ENCODE results near the gene GALNS.
"Not testable (repeated sequence)": the region's sequence is repeated elsewhere in the genome, so short reads cannot be mapped to it uniquely, and the experiment has no call there.

The GALNS gene

DNA sequence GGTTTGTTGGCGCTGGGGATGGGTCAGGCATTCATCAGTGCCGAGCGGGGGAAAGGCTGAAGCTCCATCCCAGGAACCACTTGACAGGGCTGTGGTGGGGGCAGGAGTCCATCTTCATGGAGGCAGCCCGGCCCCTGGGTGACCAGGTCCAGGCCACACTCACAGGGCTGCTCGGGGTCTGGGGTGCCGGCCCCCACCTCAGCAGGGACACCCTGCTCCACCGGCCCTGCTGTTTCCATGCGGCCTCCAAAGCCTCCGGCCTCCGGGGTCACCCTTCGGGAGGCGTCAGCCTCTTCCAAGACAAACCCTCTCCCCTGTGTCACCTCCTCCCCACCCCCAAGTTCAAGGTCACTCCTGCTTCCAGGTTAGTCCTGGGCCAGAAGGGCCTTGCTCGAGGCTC lies 22.1 kb downstream of the GALNS start:
- no peak for DNase-seq

DNA sequence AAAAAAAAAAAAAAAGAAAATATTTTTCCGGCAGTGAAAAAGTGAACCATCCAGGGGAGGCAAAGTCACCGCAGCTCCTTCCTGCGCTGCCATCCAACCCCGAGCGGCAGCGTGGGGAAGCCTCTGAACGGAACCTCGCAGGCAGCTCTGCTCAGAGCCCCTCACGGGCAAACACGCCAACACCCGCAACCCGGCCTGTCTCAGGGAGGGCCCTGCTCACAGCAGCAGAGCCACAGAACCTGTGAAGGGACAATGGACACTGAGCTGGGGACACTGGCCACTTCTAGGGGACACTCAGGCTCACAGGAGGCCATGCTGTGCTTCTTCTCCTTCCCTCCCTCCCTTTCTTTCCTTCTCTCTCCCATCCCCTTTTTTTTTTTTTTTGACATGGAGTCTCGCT lies 23.7 kb downstream of the GALNS start:
- no peak for DNase-seq

DNA sequence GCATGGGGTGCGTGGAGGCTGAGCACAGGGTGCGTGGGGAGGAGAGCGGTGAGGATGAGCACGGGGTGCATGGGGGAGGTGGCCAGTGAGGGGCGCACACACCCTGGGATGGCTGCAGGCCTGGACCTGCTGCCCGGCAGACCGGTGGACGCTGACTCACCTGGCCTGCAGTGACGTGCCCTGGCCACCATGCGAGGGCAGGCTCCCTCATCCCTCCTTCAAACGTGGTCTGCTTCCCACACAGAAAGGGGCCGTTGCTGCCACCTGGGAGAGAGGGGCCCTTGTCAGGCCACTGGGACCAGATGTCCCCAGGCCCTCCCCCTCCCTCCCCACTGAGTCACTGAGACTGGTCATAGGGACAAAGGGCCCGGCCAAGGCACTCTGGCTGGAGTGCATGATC lies 24.9 kb downstream of the GALNS start:
- no peak for DNase-seq

DNA sequence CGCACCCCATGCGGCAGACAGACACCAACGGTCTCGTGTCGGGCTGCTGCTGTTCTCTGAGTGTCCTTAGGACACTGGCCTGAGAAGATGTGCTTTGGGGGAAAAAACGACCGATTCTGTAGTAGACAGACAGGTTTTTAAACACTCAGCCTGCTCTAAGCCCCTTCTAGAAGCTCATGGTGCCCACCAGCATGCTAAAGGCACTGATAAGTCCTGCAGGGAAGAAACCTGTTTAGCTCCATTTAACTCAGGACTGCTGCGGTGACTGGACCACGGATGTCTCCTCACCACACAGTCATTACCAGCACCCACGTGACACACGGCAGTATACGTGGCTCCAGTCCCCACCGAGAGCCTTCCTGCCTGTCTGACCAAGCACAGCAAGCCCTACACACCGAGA lies 26.0 kb downstream of the GALNS start:
- DNase-seq: no peak

DNA sequence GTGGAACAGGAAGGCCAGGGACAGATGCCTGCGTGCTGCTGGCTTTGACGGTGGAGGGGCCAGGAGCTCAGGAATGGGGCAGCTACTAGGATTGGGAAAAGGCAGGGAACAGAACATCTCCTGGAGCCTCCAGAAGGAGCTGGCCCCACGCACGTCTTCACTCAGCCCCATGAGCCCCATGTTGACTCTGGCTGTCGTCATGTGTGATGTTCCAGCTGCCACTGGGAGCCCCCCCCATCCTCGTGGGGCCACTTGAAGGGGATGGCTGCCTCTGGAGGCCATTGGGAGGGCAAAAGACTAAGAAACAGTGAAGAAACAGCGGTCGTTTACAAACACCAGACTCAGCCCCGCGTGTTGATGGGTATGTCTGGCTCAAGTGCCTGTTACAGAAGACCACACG lies 26.5 kb downstream of the GALNS start:
- no peak for DNase-seq

DNA sequence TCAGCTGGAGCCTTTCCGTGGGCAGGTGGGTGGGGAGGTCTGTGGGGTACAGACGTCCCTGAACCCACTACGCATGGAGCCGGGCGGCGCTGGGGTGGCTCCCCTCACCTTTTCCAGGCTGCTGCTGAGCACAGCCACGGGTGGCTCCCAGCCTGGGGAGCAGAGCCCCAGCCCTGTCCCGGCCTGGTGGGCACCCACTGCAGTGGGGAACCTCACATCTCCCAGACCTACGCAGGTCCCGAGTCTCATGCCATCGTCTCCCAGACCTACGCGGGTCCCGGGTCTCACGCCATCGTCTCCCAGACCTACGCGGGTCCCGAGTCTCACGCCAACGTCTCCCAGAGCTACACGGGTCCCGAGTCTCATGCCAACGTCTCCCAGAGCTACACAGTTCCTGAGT lies 28.0 kb downstream of the GALNS start:
- DNase-seq: no peak

DNA sequence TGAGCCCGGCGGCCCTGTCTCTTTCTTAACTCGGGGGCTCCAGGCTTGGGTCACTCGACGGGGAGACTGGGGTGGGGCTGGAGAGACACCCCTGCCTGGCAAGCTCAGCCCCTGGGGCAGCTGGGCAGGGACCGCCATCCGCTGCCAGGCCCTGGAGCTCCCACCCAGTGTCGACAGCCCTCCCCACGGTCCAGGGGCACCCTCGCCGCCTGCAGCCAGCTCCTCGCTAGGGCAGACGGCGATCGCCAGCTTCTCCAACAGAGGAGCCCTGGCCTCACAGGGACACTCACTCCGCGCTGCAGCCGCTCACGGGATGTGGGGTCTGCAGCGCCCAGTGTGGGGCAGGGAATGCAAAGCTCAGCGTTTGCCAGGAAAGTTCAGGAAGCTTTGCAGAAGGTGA lies 29.0 kb downstream of the GALNS start:
- DNase-seq: no peak

DNA sequence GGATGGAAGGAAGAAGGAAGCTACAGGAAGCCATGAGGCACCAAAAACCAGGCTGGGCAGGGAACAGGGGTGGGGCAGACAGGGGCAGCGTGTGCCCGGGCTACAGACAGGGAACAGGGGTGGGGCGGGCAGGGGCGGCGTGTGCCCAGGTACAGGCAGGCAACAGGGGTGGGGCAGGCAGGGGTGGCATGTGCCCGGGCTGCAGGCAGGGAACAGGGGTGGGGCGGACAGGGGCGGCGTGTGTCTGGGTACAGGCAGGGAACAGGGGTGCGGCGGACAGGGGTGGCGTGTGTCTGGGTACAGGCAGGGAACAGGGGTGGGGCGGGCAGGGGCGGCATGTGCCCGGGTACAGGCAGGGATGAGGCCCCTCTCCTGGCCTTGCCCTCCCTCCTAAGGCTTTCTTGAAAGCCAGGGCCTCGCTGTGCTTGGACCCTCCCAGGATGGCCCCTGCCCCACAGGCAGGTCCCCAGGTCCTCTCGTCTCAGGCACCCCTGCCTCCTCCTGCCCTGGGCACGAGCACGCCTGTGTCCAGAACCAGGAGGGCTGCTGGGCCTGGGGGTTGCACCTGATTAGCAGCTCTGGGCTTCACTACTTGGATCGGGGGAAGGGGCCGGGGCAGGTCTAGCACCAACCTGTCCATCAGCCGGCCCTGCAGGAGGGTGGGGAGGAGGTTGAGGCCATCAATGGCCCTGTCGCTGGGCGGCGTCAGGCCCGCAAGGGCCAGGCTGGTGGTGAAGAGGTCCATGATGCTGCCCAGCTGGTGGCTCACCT lies 30.5 kb downstream of the GALNS start:
- no peak for DNase-seq

DNA sequence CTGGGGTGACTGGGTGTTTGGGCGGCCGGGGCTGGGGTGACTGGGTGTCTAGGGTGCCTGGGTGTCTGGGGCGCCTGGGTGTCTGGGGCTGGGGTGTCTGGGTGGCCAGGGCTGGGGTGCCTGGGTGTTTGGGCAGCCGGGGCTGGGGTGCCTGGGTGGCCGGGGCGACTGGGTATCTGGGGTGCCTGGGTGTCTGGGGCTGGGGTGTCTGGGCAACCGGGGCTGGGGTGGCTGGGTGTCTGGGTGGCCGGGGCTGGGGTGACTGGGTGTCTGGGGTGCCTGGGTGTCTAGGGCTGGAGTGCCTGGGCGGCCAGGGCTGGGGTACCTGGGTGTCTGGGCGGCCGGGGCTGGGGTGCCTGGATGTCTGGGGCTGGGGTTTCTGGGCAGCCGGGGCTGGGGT lies 31.6 kb downstream of the GALNS start:
- DNase-seq: no peak

DNA sequence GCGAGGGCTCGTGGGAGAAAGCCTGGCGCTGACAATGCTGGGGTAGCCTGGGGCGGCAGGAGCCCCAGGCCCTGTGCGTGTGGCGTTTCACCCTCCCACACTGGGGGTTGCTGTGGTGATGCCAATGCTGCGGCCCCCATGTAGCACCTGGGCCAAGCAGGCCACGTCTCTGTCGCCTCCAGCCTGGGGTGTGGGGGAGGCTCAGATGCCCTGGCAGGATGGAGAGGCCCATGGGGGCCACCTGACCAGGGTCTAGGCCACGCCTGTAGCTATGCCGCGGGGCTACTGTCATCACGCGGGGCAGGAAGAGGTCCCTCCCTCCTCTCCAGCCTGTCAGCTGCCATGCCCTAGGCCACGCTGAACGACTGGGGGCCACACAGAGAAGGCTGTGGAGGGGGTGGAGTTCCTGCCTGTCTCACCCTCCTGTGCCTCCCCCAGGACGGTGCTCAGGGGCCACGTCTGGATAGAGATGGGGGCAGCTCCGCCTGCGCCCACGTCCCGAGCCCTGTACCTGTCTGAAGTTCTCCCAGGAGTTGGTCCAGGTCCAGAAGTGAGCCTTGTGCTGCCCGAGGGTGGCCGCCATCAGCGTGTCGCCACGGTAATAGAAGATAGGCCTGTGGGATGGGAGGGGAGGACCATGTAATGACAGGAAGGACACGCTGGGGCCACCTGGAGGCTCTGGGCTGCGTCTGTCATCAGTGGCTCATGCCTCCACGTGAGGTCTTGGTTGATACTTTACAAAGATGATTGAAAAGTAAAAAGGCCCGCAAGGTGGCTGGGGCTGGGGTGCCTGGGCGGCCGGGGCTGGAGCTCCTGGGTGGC lies 32.3 kb downstream of the GALNS start:
- no peak for DNase-seq

DNA sequence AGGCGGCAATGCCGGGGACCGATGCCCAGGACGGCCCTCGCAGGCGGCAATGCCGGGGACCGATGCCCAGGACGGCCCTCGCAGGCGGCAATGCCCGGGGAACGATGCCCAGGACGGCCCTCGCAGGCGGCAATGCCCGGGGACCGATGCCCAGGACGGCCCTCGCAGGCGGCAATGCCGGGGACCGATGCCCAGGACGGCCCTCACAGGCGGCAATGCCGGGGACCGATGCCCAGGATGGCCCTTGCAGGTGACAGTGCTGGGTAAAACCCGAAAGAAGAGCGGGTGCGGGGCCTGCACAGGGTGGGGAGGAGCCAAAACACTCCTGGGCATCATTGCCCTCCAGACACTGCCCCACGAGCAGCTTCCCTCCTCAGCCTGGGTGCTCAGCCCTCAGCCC lies 33.1 kb downstream of the GALNS start:
- DNase-seq: not testable (repeated sequence)

DNA sequence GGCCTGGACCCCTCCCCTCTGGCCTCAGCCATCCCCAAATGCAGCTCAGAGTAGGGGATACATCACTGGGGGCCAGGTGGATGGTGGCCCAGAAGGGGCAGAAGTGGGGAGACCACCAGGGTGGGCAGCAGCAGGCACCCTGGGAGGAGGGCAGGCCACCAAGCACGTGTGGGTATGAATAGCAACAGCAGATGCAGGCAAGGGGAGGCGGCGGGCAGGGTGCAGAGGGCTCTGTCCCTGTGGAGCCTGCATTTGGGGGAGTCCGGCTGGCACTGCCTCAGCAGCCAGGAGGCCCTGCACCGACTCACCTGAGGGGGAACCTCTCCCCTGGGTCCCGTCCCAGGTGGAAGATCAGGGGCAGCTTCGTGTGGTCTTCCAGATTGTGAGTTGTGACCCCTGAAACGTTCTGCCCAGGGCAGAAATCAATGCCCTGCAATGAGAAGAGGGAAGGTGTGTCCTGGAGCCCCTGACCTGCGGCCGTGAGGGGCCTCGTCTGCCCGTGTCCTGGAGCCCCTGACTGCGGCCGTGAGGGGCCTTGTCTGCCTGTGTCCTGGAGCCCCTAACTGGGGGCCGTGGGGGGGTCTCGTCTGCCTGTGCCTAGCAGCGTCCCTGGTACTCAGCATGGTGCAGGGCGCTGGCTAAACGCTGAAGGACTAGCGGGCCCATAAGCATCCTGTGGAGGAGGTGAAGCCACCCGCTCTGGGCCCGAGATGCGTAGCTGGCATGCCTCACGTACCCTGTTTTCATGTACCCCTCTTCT lies 34.3 kb downstream of the GALNS start:
- no peak for DNase-seq

DNA sequence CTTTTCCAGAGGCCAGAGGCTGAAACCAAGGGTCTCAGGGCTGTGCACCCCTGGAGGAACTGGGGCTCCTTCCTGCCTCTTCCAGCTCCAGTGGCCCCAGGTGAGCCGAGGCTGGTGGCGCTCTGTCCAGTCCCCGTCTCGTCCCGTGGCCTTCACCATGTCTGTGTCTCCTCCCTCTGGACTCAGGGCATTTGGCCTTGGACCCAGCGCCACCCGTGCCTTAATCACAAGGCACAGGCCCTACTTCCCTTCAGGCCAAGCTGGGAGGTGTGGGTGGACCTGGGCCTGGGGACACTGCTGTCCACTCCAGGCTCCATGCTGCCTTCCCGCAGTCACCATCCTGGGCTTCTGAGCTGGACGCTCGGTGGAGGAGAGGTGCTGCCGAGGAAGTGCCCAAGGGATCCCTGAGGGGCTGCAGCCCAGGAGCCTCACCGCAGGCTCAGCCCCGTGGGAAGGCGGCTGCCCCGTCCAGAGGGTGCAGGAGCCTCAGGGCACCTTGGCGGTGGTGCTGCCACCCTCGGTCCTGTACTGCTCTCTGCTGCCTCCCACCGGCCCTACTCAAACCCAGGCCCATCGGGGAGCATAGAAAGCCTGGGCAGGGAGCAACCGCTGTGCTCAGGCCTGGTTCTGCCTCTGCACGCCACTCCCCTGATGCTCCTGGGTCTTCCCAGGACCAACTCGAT lies 35.4 kb downstream of the GALNS start:
- no peak for DNase-seq

DNA sequence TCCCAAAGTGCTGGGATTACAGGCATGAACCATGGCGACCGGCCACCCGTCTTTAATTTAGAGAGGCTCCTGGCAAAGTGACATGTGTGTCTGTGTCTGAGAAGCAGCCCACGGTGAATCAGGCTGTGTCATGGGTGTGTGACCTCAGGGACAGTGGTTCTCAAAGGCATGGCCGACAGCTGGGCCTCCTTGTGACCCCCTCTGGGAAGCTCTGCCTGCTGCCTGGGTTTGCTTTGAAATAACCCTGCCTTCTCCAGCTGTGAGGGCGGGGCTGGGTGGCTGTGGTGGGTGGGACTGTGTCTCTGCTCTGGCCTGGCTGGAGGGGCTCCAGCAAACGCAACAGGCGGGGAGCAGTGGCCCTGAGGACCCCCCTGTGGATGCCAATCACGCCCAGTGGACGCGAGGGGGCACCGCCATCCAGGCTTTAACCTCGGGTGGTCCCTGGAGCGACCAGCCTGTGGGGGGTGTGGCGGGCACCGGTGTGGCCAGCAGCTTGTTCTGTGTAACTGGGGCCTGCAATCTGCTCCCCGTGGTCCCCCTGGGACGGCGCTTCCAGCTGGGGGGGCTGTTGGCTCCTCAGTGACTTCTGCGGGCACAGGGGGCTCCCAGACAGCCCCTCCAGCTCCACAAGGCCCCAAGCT lies 36.2 kb downstream of the GALNS start:
- DNase-seq: no peak

DNA sequence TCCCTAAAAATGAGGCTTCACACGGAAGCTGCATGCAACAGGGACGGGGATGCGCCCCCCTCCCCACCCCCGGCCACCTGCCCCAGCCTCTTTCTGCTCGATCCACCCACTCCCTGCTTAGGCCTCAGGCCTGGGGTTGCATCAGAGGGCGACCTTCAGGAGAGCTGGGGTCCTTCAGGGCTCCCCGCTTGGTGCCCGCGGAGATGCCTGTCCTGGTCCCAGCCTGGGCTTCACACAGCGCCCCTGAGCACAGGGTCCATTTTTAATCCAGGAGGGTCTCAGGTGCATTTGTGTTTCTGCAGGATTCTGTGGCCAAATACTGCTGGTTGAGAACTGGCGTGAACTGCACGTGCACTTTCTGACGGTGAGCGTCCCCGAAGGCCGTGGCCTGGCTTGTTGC lies 37.6 kb downstream of the GALNS start:
- DNase-seq: no peak

DNA sequence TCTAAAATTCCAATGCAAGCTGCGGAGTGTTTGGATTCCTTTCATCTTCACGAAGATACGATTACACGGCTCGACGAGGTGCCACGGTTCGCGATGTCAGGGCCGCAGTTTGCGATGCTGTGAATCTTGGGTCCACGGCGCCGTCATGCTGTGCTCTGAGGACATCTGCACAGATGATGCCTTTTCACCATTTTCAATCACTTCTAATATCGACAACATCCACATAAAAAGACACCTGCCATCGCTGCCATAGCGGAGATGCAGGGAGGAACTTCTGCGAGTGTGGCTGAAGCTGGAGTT lies 38.2 kb downstream of the GALNS start:
- DNase-seq: no peak

DNA sequence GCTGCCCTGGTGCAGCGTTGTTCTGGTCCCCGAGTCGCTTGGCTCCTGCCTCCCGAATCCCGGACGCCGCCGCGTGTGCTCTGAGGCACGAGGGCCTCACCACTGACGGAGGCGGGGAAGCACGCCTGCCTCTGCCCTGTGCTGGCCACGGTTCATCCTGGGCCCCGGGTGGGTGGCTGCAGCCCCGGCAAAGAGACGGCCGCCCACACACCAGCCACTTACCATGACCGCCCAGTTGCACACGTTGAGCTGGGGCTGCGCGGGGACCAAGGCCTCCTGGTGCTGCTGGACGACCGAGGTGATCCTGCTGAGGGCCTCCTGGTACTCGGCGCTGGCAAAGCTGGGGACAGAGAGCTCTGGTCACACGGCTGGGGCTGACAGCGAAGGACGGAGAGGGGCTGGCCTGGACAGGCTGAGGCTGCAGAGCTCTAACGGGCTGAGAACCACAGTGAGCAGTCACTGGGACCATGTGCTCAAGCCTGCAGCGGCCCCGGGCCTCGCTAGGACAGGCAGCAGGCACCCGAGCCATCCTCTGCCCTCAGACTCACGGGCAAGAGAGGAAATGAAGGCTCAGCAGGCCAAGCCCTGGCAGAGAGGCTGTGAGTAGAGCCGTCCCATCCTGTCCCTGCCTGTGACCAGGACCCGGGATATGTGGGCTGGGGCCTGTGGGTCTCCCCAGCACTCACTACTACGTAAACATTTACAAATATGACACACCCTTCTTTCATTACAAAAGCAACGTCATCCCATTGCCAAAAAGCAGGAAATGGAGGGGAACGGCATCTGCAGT lies 38.8 kb downstream of the GALNS start:
- no peak for DNase-seq

DNA sequence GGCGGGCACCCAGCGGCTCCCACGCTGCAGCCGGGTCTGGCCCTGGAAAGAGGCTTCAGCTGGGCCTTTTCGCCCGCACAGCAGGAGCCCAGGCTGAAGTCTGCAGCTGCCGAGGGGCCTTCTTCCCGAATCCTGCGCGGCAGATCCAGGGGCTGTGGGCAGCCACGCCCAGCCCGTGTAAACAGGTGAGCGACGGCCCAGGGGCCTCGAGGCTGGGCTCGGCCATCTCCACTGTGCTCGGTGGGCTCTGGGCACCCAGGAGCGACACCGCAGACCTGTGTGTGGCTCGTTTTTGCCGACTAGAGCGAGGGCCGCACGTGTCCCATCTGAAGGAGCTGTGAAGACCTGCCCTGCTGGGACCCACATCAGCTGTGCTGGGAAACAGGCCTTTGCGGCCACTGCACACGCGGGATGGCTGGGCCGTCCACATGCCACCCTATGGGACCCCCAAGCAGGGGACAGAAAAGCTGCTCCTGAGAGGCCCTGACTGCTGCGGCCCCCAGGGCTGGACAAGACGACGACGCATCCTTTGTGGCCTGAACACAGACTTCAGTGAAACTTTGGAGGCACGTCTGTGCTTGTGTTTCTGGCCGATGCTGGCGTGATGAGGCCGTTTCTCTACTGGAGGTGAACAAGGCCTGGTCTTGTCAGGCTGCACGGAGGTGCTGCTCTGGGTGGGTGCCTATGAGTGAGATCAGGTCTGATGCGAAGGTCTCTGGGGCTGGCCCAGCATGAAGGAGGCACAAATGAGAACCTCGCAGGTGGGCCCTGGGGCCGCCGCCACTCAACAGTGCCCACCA lies 39.8 kb downstream of the GALNS start:
- DNase-seq: no peak

DNA sequence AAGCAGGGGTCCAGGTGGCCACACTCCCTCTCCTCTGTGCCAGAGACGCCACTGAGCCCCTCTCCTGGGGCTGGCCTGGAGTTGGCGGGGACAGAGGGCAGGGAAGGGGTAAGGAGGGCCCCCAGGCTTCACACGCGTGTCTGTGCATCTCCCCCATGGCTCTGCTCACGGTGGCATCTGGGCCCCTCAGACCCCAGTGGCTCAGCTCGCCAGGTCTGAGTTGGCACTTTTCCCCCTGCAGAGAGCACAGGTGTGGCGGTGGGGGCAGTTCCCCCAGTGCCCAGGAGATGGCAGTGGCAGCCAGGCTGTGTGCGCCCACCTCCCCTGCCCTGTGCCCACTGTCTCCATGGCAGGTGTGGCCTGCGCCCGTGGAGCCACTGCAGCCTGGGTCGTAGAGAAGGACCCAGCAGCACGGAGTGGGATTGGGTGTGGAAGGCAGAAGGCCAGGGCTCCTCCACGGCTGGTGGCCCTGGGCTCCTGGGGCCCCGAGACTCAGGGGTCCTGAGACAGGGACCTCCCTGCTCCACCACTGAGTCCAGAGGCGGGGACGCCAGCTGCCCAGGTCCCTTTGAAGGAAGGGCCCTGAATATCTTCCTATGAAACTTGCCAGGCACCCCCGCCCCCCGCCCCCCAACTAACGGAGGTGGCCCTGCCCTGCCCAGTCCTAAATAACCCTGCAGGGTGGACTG lies 40.7 kb downstream of the GALNS start:
- peak; percentile 60 for DNase-seq

DNA sequence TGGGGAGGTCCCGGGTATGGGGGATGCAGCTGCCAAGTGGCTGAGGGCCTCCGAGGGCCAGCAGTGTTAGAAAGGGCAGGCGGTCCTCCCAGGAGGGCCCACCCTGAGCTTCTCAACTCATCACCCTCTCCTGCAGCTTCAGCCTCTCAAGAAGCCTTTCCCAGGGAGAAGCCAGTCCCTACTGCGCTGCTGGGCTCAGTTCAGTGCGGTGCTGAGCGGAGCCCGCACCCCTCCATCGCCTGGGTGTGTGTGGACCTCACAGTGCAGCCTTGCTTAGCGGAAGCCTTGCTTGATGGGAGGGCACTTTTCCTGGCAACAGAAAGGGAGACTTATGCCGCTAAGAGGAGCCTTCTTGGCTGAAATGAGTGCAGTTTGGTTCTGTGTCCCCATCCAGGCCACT lies 41.5 kb downstream of the GALNS start:
- DNase-seq: no peak

DNA sequence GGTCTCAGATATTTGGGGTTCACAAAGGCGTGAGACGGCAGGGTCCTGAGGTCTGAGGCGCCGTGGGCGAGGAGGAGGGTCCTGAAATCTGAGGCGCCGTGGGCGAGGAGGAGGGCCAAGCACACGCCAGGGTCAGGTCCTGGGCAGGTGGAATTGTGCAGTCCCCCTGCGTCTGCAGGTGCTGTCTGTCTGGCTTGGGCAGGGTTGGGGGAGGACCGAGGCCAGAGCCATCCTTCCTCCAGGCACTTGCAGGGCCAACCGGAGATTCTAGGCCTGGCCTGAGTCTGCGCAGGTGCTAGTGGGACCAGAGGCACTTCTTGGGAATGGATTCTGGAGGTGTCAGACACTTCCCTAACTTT lies 42.6 kb downstream of the GALNS start:
- no peak for DNase-seq

All from stimulated activated CD4-positive, alpha-beta T cell treated with anti-CD3 and anti-CD28 coated beads, Interleukin-12 subunit alpha, Interleukin-12 subunit beta, amount 100 ng/mL, for 4 hours (primary cell).